Measurements from ENCODE around the gene SGCA.

- no peak for TF ChIP-seq CTCF (conservative IDR thresholded peaks at IDR 0.05)
- no peak for TF ChIP-seq EZH2 (IDR thresholded peaks at IDR 0.05; ENCODE audit: low read depth)
Observed at GRCh38 chr17:50214976-50215760, 49.4 kb downstream of the SGCA start.

Measured in PC-9 (cell line).